Natural killer cell treated with Interleukin-12 subunit alpha and Interleukin-12 subunit beta and Interleukin-15 and Interleukin-18, amount 100 ng/mL, for 72 hours (primary cell): ENCODE results near the gene SIRT7. TPM values are rescaled to one million over a fixed set of nuclear protein-coding genes. Genes with fewer than 3 reads are reported as not detected.
A peak's percentile ranks its signal among the peaks of the same experiment; 100 is the strongest.

Experiments
- ATAC-seq, 2 donors: fragments of 150-1000 bp; cut with Tn5 transposase in 1 of 2; sonication (Bioruptor Pico), chemical (Tn5 transposase) in 1 of 2; 2 replicates each; pipeline ENCODE4 v1.10.0; 2021
- DNase-seq: peaks from one replicate; pipeline ENCODE4 v3.0.0; 2022; ENCODE audit warnings: low spot score
- H3K27ac Mint-ChIP-seq, 2 donors: 1 replicate in 1 of 2; 2 replicates in 1 of 2; pipeline ENCODE4 v1.8.0; 2022; ENCODE audit warnings: mixed read lengths in 2 of 2, mild to moderate bottlenecking in 1 of 2, moderate library complexity in 1 of 2
- H3K27me3 Mint-ChIP-seq, 2 donors: 1 replicate in 1 of 2; 2 replicates in 1 of 2; pipeline ENCODE4 v1.8.0; 2022; ENCODE audit warnings: mixed read lengths in 2 of 2
- H3K36me3 Mint-ChIP-seq: one replicate; pipeline ENCODE4 v1.8.0; 2022; ENCODE audit warnings: mixed read lengths
- H3K4me1 Mint-ChIP-seq, 2 donors: 1 replicate in 1 of 2; 2 replicates in 1 of 2; pipeline ENCODE4 v1.8.0; 2022; ENCODE audit warnings: low read depth in 2 of 2, mixed read lengths in 2 of 2, mild to moderate bottlenecking in 1 of 2
- H3K4me3 Mint-ChIP-seq: one replicate; pipeline ENCODE4 v1.8.0; 2022; ENCODE audit warnings: mixed read lengths
- H3K9me3 Mint-ChIP-seq: 2 replicates; pipeline ENCODE4 v1.8.0; 2022; ENCODE audit warnings: mixed read lengths
- total RNA-seq, 2 donors: library from RNA; stranded (reverse); gene quantifications; one replicate each; pipeline ENCODE4 v1.2.3, GENCODE V29; 2022

Gene SIRT7
- total RNA-seq, 2 donors from 2014 or later, result 69.4 to 77.6 TPM

GRCh38 chr17:81912441-81913309, 5.3 kb downstream of the SIRT7 start:
- DNase-seq (peak; percentile 59), ATAC-seq (no peak)
- Mint-ChIP-seq H3K36me3 (peaks cover 6% of the 10 kb centered on the region), H3K27ac (peak overlapping the region in 1 of 2 donors; percentile 37), H3K4me1 (peaks cover 17 to 18% of the 10 kb centered on the region in 2 donors), H3K27me3 (no peaks in the 10 kb centered on the region), H3K4me3 (peak overlapping the region; percentile 41), H3K9me3 (no peaks in the 10 kb centered on the region)

DNA sequence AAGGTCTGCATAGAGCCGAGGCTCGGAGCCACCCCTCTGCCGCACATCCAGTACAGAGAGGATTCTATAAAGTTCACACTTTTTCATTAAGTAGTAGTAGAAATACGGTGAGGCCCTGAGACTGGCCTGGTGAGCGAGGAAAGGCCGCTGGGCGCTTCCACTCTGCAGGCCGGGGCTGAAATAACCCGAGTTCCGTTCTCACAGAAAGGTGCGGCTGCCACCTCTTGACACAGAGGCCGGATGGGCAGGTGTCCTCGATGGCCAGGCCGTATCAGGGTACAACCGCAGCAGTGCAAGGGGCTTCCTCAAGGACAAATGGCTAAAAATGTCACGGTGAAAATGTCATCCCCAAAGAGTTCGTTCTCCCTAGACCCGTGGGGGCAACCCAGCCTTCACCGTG, 6.0 kb downstream of the SIRT7 start:
- H3K27me3 Mint-ChIP-seq, result no peaks in the 10 kb centered on the region
- H3K27ac Mint-ChIP-seq, result no peak overlapping the region
- H3K4me1 Mint-ChIP-seq, result peaks cover 12 to 14% of the 10 kb centered on the region in 2 donors
- DNase-seq (peak; percentile 47), ATAC-seq (no peak)
- H3K9me3 Mint-ChIP-seq, result no peaks in the 10 kb centered on the region
- H3K4me3 Mint-ChIP-seq, result peak overlapping the region; percentile 68
- peaks cover 6% of the 10 kb centered on the region for H3K36me3 Mint-ChIP-seq

- H3K36me3 Mint-ChIP-seq, result peaks cover 6% of the 10 kb centered on the region
- no peaks in the 10 kb centered on the region for H3K27me3 Mint-ChIP-seq
- DNase-seq (peak; percentile 92), ATAC-seq (peak; percentile 94 to 95)
- H3K9me3 Mint-ChIP-seq, result no peaks in the 10 kb centered on the region
- H3K4me3 Mint-ChIP-seq, result peak within 1 kb of the TSS; percentile 84
- H3K4me1 Mint-ChIP-seq, result peaks cover 8 to 9% of the 10 kb centered on the region in 2 donors
- no peak within 1 kb of the TSS for H3K27ac Mint-ChIP-seq
Observed at GRCh38 chr17:81911277-81911961, 6.6 kb downstream of the SIRT7 start, which contains the start of gene PCYT2. Gene PCYT2 (minus strand): TSS chr17:81911399. CDS start chr17:81911355, 44 bp downstream.

GRCh38 chr17:81910840-81911276, 7.1 kb downstream of the SIRT7 start:
- ATAC-seq, result peak in 1 of 2 donors; percentile 64
- Mint-ChIP-seq H3K4me1 (peaks cover 4 to 5% of the 10 kb centered on the region in 2 donors), H3K27ac (no peak overlapping the region), H3K9me3 (no peaks in the 10 kb centered on the region), H3K27me3 (no peaks in the 10 kb centered on the region), H3K4me3 (peak overlapping the region; percentile 84), H3K36me3 (peaks cover 6% of the 10 kb centered on the region)
- peak; percentile 64 for DNase-seq

GRCh38 chr17:81909966-81910839, 7.8 kb downstream of the SIRT7 start:
- ATAC-seq (no peak), DNase-seq (peak; percentile 53)
- Mint-ChIP-seq H3K9me3 (no peaks in the 10 kb centered on the region), H3K4me3 (peak overlapping the region; percentile 84), H3K27me3 (no peaks in the 10 kb centered on the region), H3K4me1 (peaks cover 0 to 5% of the 10 kb centered on the region in 2 donors), H3K27ac (no peak overlapping the region), H3K36me3 (peaks cover 6% of the 10 kb centered on the region)

DNA sequence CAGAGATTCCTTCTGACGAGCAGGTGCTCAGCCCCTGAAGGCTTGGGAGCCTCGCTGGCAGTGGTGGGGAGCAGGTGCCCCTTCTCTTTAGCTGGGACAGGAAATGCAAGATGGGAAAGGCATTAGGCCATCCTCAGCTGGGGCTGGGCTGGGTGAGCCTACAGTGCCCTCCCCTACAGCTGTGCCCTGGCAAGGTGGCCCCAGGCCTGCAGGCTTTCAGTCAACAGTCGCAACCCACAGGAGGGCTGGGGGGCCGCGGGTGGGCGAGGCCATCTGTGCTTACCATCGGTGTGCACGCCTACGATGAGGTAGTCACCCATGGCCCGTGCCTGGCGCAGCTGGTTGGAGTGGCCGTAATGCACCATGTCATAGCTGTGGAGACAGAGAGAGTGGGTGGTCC, 8.7 kb downstream of the SIRT7 start:
- no peak for ATAC-seq
- Mint-ChIP-seq H3K36me3 (peaks cover 6% of the 10 kb centered on the region), H3K27me3 (no peaks in the 10 kb centered on the region), H3K27ac (no peak overlapping the region), H3K4me3 (no peak overlapping the region), H3K4me1 (peaks cover 0 to 5% of the 10 kb centered on the region in 2 donors), H3K9me3 (no peaks in the 10 kb centered on the region)
- DNase-seq, result peak; percentile 54

DNA sequence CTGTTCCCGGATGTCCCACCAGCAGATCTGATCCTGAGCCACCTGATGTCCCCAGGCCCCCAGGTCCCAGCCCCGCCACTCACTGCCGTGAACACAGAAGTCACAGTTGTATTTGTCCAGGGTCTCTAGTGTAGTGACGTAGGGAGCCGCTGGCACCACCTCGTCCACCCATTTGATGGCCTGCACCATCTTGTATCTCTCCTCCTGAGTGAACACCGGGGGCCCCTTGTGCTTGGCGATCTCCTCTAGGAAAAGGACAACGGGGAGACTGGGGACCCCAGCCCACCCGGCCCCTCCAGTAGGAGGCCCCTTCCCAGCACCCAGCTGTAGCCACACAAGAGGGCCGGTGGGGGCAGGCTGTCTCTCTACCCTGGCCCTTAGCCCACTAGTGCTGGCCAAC, 9.2 kb downstream of the SIRT7 start:
- Mint-ChIP-seq H3K4me1 (peaks cover 0 to 5% of the 10 kb centered on the region in 2 donors), H3K36me3 (peaks cover 6% of the 10 kb centered on the region), H3K27ac (no peak overlapping the region), H3K9me3 (no peaks in the 10 kb centered on the region), H3K27me3 (no peaks in the 10 kb centered on the region), H3K4me3 (no peak overlapping the region)
- DNase-seq (peak; percentile 52), ATAC-seq (no peak)

DNA sequence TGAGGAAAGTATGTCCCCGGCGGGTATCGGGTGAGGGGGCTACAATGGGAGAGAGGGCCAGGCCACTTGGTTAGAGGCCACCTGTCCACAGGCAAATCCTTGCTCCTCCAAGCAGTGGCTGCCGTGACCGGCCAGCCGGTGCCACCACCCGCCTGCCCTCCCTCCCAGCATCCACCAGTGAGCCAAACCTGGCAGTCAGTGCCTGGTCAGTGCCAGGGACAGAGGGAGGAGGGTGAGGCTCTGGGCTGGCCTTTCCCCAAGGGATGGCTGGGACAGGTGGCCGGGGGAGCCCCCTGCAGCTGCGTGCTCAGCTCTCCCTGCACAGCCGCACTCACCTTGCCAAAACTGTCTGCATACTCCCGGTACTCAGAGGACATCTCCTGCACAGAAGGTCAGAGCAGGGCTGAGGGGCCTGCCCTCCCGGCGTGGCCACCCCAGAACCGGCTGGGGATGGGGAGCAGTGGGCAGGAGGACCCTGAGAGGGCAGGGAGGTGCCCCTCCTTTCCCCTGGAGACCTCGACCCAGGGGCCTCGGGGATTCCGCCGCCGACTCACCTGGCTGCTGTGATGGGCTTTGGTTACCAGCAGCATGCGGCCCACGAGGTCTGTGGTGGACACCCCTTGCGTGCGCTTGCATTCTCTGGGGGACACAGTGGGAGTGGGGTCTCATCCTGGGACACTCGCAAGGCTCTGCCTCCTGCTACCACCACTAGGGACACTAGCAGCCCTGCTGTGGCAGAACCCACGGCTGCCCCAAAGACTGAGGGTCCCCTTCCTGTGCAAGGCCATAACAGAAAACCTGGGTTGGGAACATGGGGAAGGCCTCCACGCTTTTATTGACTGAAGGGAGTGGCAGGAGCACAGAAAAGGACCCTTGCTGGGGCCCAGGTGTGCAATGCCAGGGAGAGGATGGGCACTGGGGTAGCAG, 10.5 kb downstream of the SIRT7 start:
- Mint-ChIP-seq H3K4me3 (no peak overlapping the region), H3K36me3 (no peaks in the 10 kb centered on the region), H3K9me3 (no peaks in the 10 kb centered on the region), H3K27ac (no peak overlapping the region), H3K27me3 (no peaks in the 10 kb centered on the region), H3K4me1 (no peaks in the 10 kb centered on the region)
- ATAC-seq, result no peak
- DNase-seq, result peak; percentile 56

- Mint-ChIP-seq H3K27me3 (no peaks in the 10 kb centered on the region), H3K27ac (no peak overlapping the region), H3K36me3 (no peaks in the 10 kb centered on the region), H3K9me3 (no peaks in the 10 kb centered on the region), H3K4me1 (no peaks in the 10 kb centered on the region), H3K4me3 (no peak overlapping the region)
- DNase-seq (peak; percentile 44), ATAC-seq (no peak)
Observed at GRCh38 chr17:81906476-81907218, 11.3 kb downstream of the SIRT7 start.

- H3K4me1 Mint-ChIP-seq, result peaks cover 0 to 2% of the 10 kb centered on the region in 2 donors
- H3K27ac Mint-ChIP-seq, result no peak overlapping the region
- no peak overlapping the region for H3K4me3 Mint-ChIP-seq
- ATAC-seq, result no peak
- H3K36me3 Mint-ChIP-seq, result no peaks in the 10 kb centered on the region
- no peak for DNase-seq
- peaks cover 0 to 2% of the 10 kb centered on the region in 2 donors for H3K27me3 Mint-ChIP-seq
- H3K9me3 Mint-ChIP-seq, result no peaks in the 10 kb centered on the region
Observed at GRCh38 chr17:81905993-81906392, 12.0 kb downstream of the SIRT7 start.

- Mint-ChIP-seq H3K9me3 (no peaks in the 10 kb centered on the region), H3K27me3 (peaks cover 0 to 5% of the 10 kb centered on the region in 2 donors), H3K4me1 (peaks cover 0 to 5% of the 10 kb centered on the region in 2 donors), H3K4me3 (no peak overlapping the region), H3K27ac (no peak overlapping the region), H3K36me3 (no peaks in the 10 kb centered on the region)
- DNase-seq (no peak), ATAC-seq (no peak)
Observed at GRCh38 chr17:81905424-81905875, 12.5 kb downstream of the SIRT7 start.
